ENCODE data around the gene ZNRF4.
"Not testable (repeated sequence)": the region's sequence is repeated elsewhere in the genome, so short reads cannot be mapped to it uniquely, and the experiment has no call there.

The ZNRF4 gene

GRCh38 chr19:5455367-5456129 is at the start of gene ZNRF4:
ZNRF4 (plus strand) TSS chr19:5455417; CDS start chr19:5455492, 75 bp downstream.
- H3K27me3 ChIP-seq (ENCODE audit: insufficient read depth, low read length): no peaks in the 10 kb centered on the region; the same call in 1 of the 2 replicates
- no peak for TF ChIP-seq CTCF (IDR thresholded peaks at IDR 0.05; ENCODE audit: low read length)
- TF ChIP-seq EZH2 (IDR thresholded peaks at IDR 0.05; ENCODE audit: borderline replicate concordance, low read length): no peak

GRCh38 chr19:5406198-5406597 is 49.0 kb upstream of the ZNRF4 start:
- not testable (repeated sequence) for H3K27ac ChIP-seq (ENCODE audit: low read depth, low read length, poor library complexity, severe bottlenecking); H2AFZ ChIP-seq (ENCODE audit: low read length); H3K79me2 ChIP-seq (ENCODE audit: insufficient read depth, low read length); H3K27me3 ChIP-seq (ENCODE audit: insufficient read depth, low read length); H3K4me3 ChIP-seq (ENCODE audit: low read depth, low read length, poor library complexity, severe bottlenecking); H3K9me2 ChIP-seq (ENCODE audit: low read depth, low read length); H3F3A ChIP-seq (ENCODE audit: insufficient read depth, low read length); H4K20me1 ChIP-seq (ENCODE audit: insufficient read depth, low read length); H3K4me2 ChIP-seq (ENCODE audit: low read length); H3K36me3 ChIP-seq (ENCODE audit: insufficient read depth, low read length); H3K9me3 ChIP-seq (ENCODE audit: low read length); H3K9ac ChIP-seq (ENCODE audit: low read length); H3K4me1 ChIP-seq (ENCODE audit: insufficient read depth, low read length, severe bottlenecking)

More at GRCh38 chr19:5455367-5456129, at the start of gene ZNRF4:
- H3K9me3 ChIP-seq (ENCODE audit: low read length): no peaks in the 10 kb centered on the region
- H3K79me2 ChIP-seq (ENCODE audit: insufficient read depth, low read length): no peaks in the 10 kb centered on the region
- H3K4me1 ChIP-seq (ENCODE audit: insufficient read depth, low read length, severe bottlenecking): no peaks in the 10 kb centered on the region
- no peak within 1 kb of the TSS for H3K9ac ChIP-seq (ENCODE audit: low read length)
- H3F3A ChIP-seq (ENCODE audit: insufficient read depth, low read length): no peaks in the 10 kb centered on the region
- H3K4me3 ChIP-seq (ENCODE audit: low read depth, low read length, poor library complexity, severe bottlenecking): no peak within 1 kb of the TSS
- no peaks in the 10 kb centered on the region for H3K36me3 ChIP-seq (ENCODE audit: insufficient read depth, low read length)
- no peaks in the 10 kb centered on the region for H3K9me2 ChIP-seq (ENCODE audit: low read depth, low read length)
- no peak within 1 kb of the TSS for H3K4me2 ChIP-seq (ENCODE audit: low read length)
- no peak within 1 kb of the TSS for H2AFZ ChIP-seq (ENCODE audit: low read length)
- H3K27ac ChIP-seq (ENCODE audit: low read depth, low read length, poor library complexity, severe bottlenecking): no peak within 1 kb of the TSS
- H4K20me1 ChIP-seq (ENCODE audit: insufficient read depth, low read length): no peaks in the 10 kb centered on the region

GRCh38 chr19:5406816-5407215 is 48.4 kb upstream of the ZNRF4 start:
- H4K20me1 ChIP-seq (ENCODE audit: insufficient read depth, low read length): no peaks in the 10 kb centered on the region
- no peaks in the 10 kb centered on the region for H3K4me1 ChIP-seq (ENCODE audit: insufficient read depth, low read length, severe bottlenecking)
- H3K4me3 ChIP-seq (ENCODE audit: low read depth, low read length, poor library complexity, severe bottlenecking): no peak overlapping the region
- no peaks in the 10 kb centered on the region for H3K36me3 ChIP-seq (ENCODE audit: insufficient read depth, low read length)
- H3K9me3 ChIP-seq (ENCODE audit: low read length): no peaks in the 10 kb centered on the region
- H3K27me3 ChIP-seq (ENCODE audit: insufficient read depth, low read length): no peaks in the 10 kb centered on the region
- H3K4me2 ChIP-seq (ENCODE audit: low read length): no peak overlapping the region
- H3K9me2 ChIP-seq (ENCODE audit: low read depth, low read length): no peaks in the 10 kb centered on the region
- no peak overlapping the region for H3K27ac ChIP-seq (ENCODE audit: low read depth, low read length, poor library complexity, severe bottlenecking)
- no peak overlapping the region for H2AFZ ChIP-seq (ENCODE audit: low read length)
- H3K9ac ChIP-seq (ENCODE audit: low read length): no peak overlapping the region
- no peaks in the 10 kb centered on the region for H3F3A ChIP-seq (ENCODE audit: insufficient read depth, low read length)
- TF ChIP-seq EZH2 (IDR thresholded peaks at IDR 0.05; ENCODE audit: borderline replicate concordance, low read length): no peak
- no peak for TF ChIP-seq CTCF (IDR thresholded peaks at IDR 0.05; ENCODE audit: low read length)
- no peaks in the 10 kb centered on the region for H3K79me2 ChIP-seq (ENCODE audit: insufficient read depth, low read length)

- Histone ChIP-seq H3K9ac (ENCODE audit: low read length) (no peak overlapping the region), H3K9me3 (ENCODE audit: low read length) (no peaks in the 10 kb centered on the region), H3K9me2 (ENCODE audit: low read depth, low read length) (no peaks in the 10 kb centered on the region), H3K27me3 (ENCODE audit: insufficient read depth, low read length) (no peaks in the 10 kb centered on the region), H3K36me3 (ENCODE audit: insufficient read depth, low read length) (no peaks in the 10 kb centered on the region), H3K27ac (ENCODE audit: low read depth, low read length, poor library complexity, severe bottlenecking) (no peak overlapping the region), H3K4me1 (ENCODE audit: insufficient read depth, low read length, severe bottlenecking) (no peaks in the 10 kb centered on the region), H3F3A (ENCODE audit: insufficient read depth, low read length) (no peaks in the 10 kb centered on the region), H2AFZ (ENCODE audit: low read length) (no peak overlapping the region), H3K79me2 (ENCODE audit: insufficient read depth, low read length) (no peaks in the 10 kb centered on the region), H3K4me3 (ENCODE audit: low read depth, low read length, poor library complexity, severe bottlenecking) (no peak overlapping the region), H3K4me2 (ENCODE audit: low read length) (no peak overlapping the region), H4K20me1 (ENCODE audit: insufficient read depth, low read length) (no peaks in the 10 kb centered on the region)
- no peak for TF ChIP-seq EZH2 (IDR thresholded peaks at IDR 0.05; ENCODE audit: borderline replicate concordance, low read length)
- TF ChIP-seq CTCF (IDR thresholded peaks at IDR 0.05; ENCODE audit: low read length): no peak
Measured at GRCh38 chr19:5407356-5407755, 47.9 kb upstream of the ZNRF4 start.
